Measurements from ENCODE around the gene ZMYND12.
"Not testable (repeated sequence)": the region's sequence is repeated elsewhere in the genome, so short reads cannot be mapped to it uniquely, and the experiment has no call there.

ZMYND12 gene

GRCh38 chr1:42456010-42456753 lies at the start of gene ZMYND12, which contains the start of gene PPCS:
ZMYND12 (minus strand) TSS chr1:42456022; CDS start chr1:42455997, 25 bp downstream.
PPCS (plus strand) TSS chr1:42456543; CDS start chr1:42456566, 23 bp downstream.
- peak; percentile 73 for DNase-seq

GRCh38 chr1:42504535-42505128 lies 48.8 kb upstream of the ZMYND12 start:
- no peak for DNase-seq

GRCh38 chr1:42502031-42502430 lies 46.2 kb upstream of the ZMYND12 start:
- DNase-seq, result not testable (repeated sequence)

- no peak for DNase-seq
Observed at GRCh38 chr1:42490237-42490636, 34.4 kb upstream of the ZMYND12 start.

GRCh38 chr1:42484382-42484781 lies 28.6 kb upstream of the ZMYND12 start:
- no peak for DNase-seq

GRCh38 chr1:42482635-42483153 lies 26.9 kb upstream of the ZMYND12 start:
- no peak for DNase-seq

GRCh38 chr1:42480921-42481320 lies 25.1 kb upstream of the ZMYND12 start:
- DNase-seq, result no peak

GRCh38 chr1:42479621-42480020 lies 23.8 kb upstream of the ZMYND12 start:
- no peak for DNase-seq

- no peak for DNase-seq
Observed at GRCh38 chr1:42477775-42478174, 22.0 kb upstream of the ZMYND12 start.

GRCh38 chr1:42477354-42477753 lies 21.5 kb upstream of the ZMYND12 start:
- not testable (repeated sequence) for DNase-seq

- DNase-seq, result no peak
Observed at GRCh38 chr1:42476605-42477004, 20.8 kb upstream of the ZMYND12 start.

- no peak for DNase-seq
Observed at GRCh38 chr1:42469727-42470126, 13.9 kb upstream of the ZMYND12 start.

GRCh38 chr1:42466030-42466429 lies 10.2 kb upstream of the ZMYND12 start:
- no peak for DNase-seq

GRCh38 chr1:42463921-42464320 lies 8.1 kb upstream of the ZMYND12 start:
- DNase-seq, result no peak

- DNase-seq, result peak; percentile 99
Observed at GRCh38 chr1:42462828-42463763, 7.3 kb upstream of the ZMYND12 start, which contains the start of gene CCDC30. CCDC30 (plus strand) TSS chr1:42463286; CDS start chr1:42480552, 17,266 bp downstream.

GRCh38 chr1:42461196-42461595 lies 5.4 kb upstream of the ZMYND12 start:
- no peak for DNase-seq

GRCh38 chr1:42456754-42457089 lies 900 bp upstream of the ZMYND12 start:
- DNase-seq, result peak; percentile 30

- DNase-seq, result no peak
Observed at GRCh38 chr1:42454403-42454802, 1.4 kb downstream of the ZMYND12 start.

- DNase-seq, result no peak
Observed at GRCh38 chr1:42453386-42453785, 2.4 kb downstream of the ZMYND12 start.

- DNase-seq, result no peak
Observed at GRCh38 chr1:42450061-42450460, 5.8 kb downstream of the ZMYND12 start.

GRCh38 chr1:42449256-42449655 lies 6.6 kb downstream of the ZMYND12 start:
- no peak for DNase-seq

GRCh38 chr1:42442662-42443061 lies 13.2 kb downstream of the ZMYND12 start:
- no peak for DNase-seq

- peak; percentile 57 for DNase-seq
Observed at GRCh38 chr1:42439940-42440339, 15.9 kb downstream of the ZMYND12 start.
